H9 (cell line): Measurements from ENCODE around the gene PPP1R16B. TPM values are rescaled to one million over a fixed set of nuclear protein-coding genes. Genes with fewer than 3 reads are reported as not detected.

Source experiments
- DNase-seq: peaks from one replicate; pipeline ENCODE4 v3.0.0-alpha.2; 2017
- H2AFZ ChIP-seq: one replicate; pipeline ENCODE4 v1.6.1; 2013; ENCODE audit warnings: mild to moderate bottlenecking, low read length, control low read depth, moderate library complexity
- H2AK5ac ChIP-seq: 2 replicates; pipeline ENCODE4 v1.6.1; 2013; ENCODE audit warnings: low read length, control low read depth, mixed read lengths; ENCODE audit not compliant: insufficient read length
- H2BK120ac ChIP-seq: one replicate; pipeline ENCODE4 v1.6.1; 2013; ENCODE audit warnings: low read depth, mild to moderate bottlenecking, low read length, control low read depth, inconsistent platforms; ENCODE audit not compliant: poor library complexity, severe bottlenecking
- H2BK12ac ChIP-seq: 2 replicates; pipeline ENCODE4 v1.6.1; 2013; ENCODE audit warnings: low read length, control low read depth, mixed read lengths, low read depth; ENCODE audit not compliant: insufficient read length
- H2BK15ac ChIP-seq: 2 replicates; pipeline ENCODE4 v1.6.1; 2013; ENCODE audit warnings: low read depth, low read length, control low read depth
- H2BK20ac ChIP-seq: one replicate; pipeline ENCODE4 v1.6.1; 2013; ENCODE audit warnings: low read depth, mild to moderate bottlenecking, low read length, control low read depth, inconsistent platforms; ENCODE audit not compliant: poor library complexity, severe bottlenecking
- H2BK5ac ChIP-seq: 2 replicates; pipeline ENCODE4 v1.6.1; 2013; ENCODE audit warnings: low read length, control low read depth, mixed read lengths; ENCODE audit not compliant: insufficient read length
- H3K14ac ChIP-seq: 2 replicates; pipeline ENCODE4 v1.6.1; 2013; ENCODE audit warnings: low read length, control low read depth; ENCODE audit not compliant: insufficient read depth
- H3K18ac ChIP-seq: 2 replicates; pipeline ENCODE4 v1.6.1; 2013; ENCODE audit warnings: low read depth, mild to moderate bottlenecking, mixed read lengths, low read length, control low read depth; ENCODE audit not compliant: insufficient read length
- H3K23ac ChIP-seq: 2 replicates; pipeline ENCODE4 v1.6.1; 2013; ENCODE audit warnings: low read length, control low read depth, mixed read lengths, low read depth; ENCODE audit not compliant: insufficient read length
- H3K23me2 ChIP-seq: 2 replicates; pipeline ENCODE4 v1.6.1; 2013; ENCODE audit warnings: low read depth, mild to moderate bottlenecking, mixed read lengths, low read length, control low read depth; ENCODE audit not compliant: insufficient read length, poor library complexity, severe bottlenecking
- H3K27ac ChIP-seq: 2 replicates; pipeline ENCODE4 v1.5.1; 2013; ENCODE audit warnings: low read length, control low read depth, mixed read lengths, low read depth; ENCODE audit not compliant: insufficient read length
- H3K27me3 ChIP-seq: 2 replicates; pipeline ENCODE4 v1.6.1; 2013; ENCODE audit warnings: low read length, control low read depth, inconsistent platforms; ENCODE audit not compliant: insufficient read depth
- H3K4ac ChIP-seq: 2 replicates; pipeline ENCODE4 v1.6.1; 2013; ENCODE audit warnings: low read depth, mild to moderate bottlenecking, control low read depth, inconsistent platforms, low read length, moderate library complexity
- H3K4me1 ChIP-seq: 2 replicates; pipeline ENCODE4 v1.6.1; 2013; ENCODE audit warnings: low read length, control low read depth, inconsistent platforms; ENCODE audit not compliant: insufficient read depth
- H3K4me2 ChIP-seq: 2 replicates; pipeline ENCODE4 v1.6.1; 2013; ENCODE audit warnings: low read length, control low read depth, mixed read lengths; ENCODE audit not compliant: insufficient read length, insufficient read depth
- H3K56ac ChIP-seq: 2 replicates; pipeline ENCODE4 v1.6.1; 2013; ENCODE audit warnings: low read depth, mild to moderate bottlenecking, mixed read lengths, low read length, control low read depth; ENCODE audit not compliant: insufficient read length
- H3K79me1 ChIP-seq: 2 replicates; pipeline ENCODE4 v1.6.1; 2013; ENCODE audit warnings: low read depth, mild to moderate bottlenecking, moderate library complexity, low read length, control low read depth, inconsistent platforms; ENCODE audit not compliant: insufficient read depth, poor library complexity, severe bottlenecking
- H3K79me2 ChIP-seq: 2 replicates; pipeline ENCODE4 v1.6.1; 2013; ENCODE audit warnings: low read length, control low read depth, inconsistent platforms; ENCODE audit not compliant: insufficient read depth
- H3K9ac ChIP-seq: 2 replicates; pipeline ENCODE4 v1.6.1; 2013; ENCODE audit warnings: low read length, control low read depth, mixed read lengths; ENCODE audit not compliant: insufficient read length; ENCODE audit errors: extremely low read depth
- H3K9me3 ChIP-seq: one replicate; pipeline ENCODE4 v1.6.1; 2013; ENCODE audit warnings: low read depth, low read length, inconsistent platforms; ENCODE audit not compliant: control insufficient read depth
- H3T11ph ChIP-seq: one replicate; pipeline ENCODE4 v1.6.1; 2013; ENCODE audit warnings: mild to moderate bottlenecking, low read length, control low read depth, inconsistent platforms
- H4K20me1 ChIP-seq: one replicate; pipeline ENCODE4 v1.6.1; 2013; ENCODE audit not compliant: control insufficient read depth, insufficient read length, insufficient read depth
- H4K5ac ChIP-seq: 2 replicates; pipeline ENCODE4 v1.6.1; 2013; ENCODE audit warnings: low read depth, mild to moderate bottlenecking, mixed read lengths, low read length, control low read depth; ENCODE audit not compliant: insufficient read length
- H4K8ac ChIP-seq: replicated peaks from 2 replicates; pipeline ENCODE4 v1.6.1; 2013; ENCODE audit warnings: low read length, control low read depth, mixed read lengths, low read depth; ENCODE audit not compliant: insufficient read length
- H4K91ac ChIP-seq: 2 replicates; pipeline ENCODE4 v1.6.1; 2013; ENCODE audit warnings: low read depth, mild to moderate bottlenecking, moderate library complexity, mixed read lengths, low read length, control low read depth; ENCODE audit not compliant: insufficient read length
- H3K27ac Mint-ChIP-seq, 3 experiments: 2 replicates in 2 of 3; 3 replicates in 1 of 3; pipeline ENCODE4 v1.8.0; 2020 to 2021; ENCODE audit warnings: mixed read lengths in 3 of 3, mild to moderate bottlenecking in 1 of 3, moderate library complexity in 1 of 3
- H3K27me3 Mint-ChIP-seq: 2 replicates; pipeline ENCODE4 v1.8.0; 2021; ENCODE audit warnings: low read depth, mild to moderate bottlenecking, moderate library complexity, mixed read lengths
- H3K36me3 Mint-ChIP-seq, 3 experiments: 2 replicates in 2 of 3; 3 replicates in 1 of 3; pipeline ENCODE4 v1.8.0; 2020 to 2021; ENCODE audit warnings: low read depth in 3 of 3, mixed read lengths in 3 of 3; ENCODE audit not compliant: insufficient read depth in 1 of 3
- H3K4me1 Mint-ChIP-seq, 2 experiments: 2 replicates each; pipeline ENCODE4 v1.8.0; 2020; ENCODE audit warnings: mixed read lengths in 2 of 2
- H3K4me3 Mint-ChIP-seq, 2 experiments: 2 replicates in 1 of 2; 3 replicates in 1 of 2; pipeline ENCODE4 v1.8.0; 2020 to 2021; ENCODE audit warnings: mild to moderate bottlenecking in 2 of 2, mixed read lengths in 2 of 2, moderate library complexity in 1 of 2
- H3K9me3 Mint-ChIP-seq, 2 experiments: 2 replicates in 1 of 2; 3 replicates in 1 of 2; pipeline ENCODE4 v1.8.0; 2020; ENCODE audit warnings: mild to moderate bottlenecking in 2 of 2, mixed read lengths in 2 of 2, moderate library complexity in 1 of 2
- WGBS: extraction: QIAGEN DNeasy Blood & Tissue Kit; methylation state at CpG from one replicate; pipeline ENCODE4 v1.1.7; 2013; ENCODE audit warnings: missing lambda C conversion rate, low lambda C conversion rate, mixed read lengths; ENCODE audit not compliant: insufficient read length; ENCODE audit errors: extremely low coverage; 5-methylcytosine and 5-hydroxymethylcytosine counted together
- total RNA-seq: library from RNA; stranded (reverse); gene quantifications from 2 replicates; pipeline ENCODE4 v1.2.1, GENCODE V29; 2021
- TF ChIP-seq, protein P1 (sequence below): fragments of 200-600 bp; sonication (generic); conservative IDR thresholded peaks from 3 replicates; pipeline ENCODE4 v1.8.0; 2021; ENCODE audit warnings: antibody characterized with exemption, mild to moderate bottlenecking

PPP1R16B gene
- total RNA-seq, 1 experiment from 2014 or later, result 8.2 TPM

DNA sequence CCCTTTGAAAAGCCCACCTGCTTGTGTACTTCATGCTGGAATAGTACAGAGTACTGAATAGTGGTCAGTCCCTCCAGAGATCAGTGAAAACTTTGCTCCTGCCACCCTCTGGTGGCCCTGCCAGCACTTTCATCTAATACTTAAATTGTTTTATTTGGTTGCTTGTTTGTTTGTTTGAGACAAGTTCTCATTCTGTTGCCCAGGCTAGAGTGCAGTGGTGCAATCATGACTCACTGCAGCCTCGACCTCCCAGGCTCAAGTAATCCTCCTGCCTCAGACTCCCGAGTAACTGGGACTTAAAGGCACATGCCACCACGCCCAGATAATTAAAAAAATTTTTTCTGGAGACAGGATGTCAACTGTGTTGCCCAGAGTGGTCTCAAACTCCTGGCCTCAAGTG, 129.8 kb downstream of the PPP1R16B start:
- no peak for DNase-seq
- Histone ChIP-seq H3K79me2 (peaks cover 54% of the 10 kb centered on the region; the same call in 1 of the 2 replicates), H4K8ac (no peak overlapping the region), H3K9me3 (no peaks in the 10 kb centered on the region), H3K27ac (no peak overlapping the region), H4K20me1 (no peaks in the 10 kb centered on the region), H3K4me1 (peaks cover 3% of the 10 kb centered on the region; the same call in 1 of the 2 replicates), H2BK20ac (no peak overlapping the region), H2BK5ac (no peak overlapping the region), H2AFZ (no peak overlapping the region), H2BK12ac (no peak overlapping the region), H2BK15ac (no peak overlapping the region), H4K5ac (no peak overlapping the region), H3K4ac (no peak overlapping the region), H2AK5ac (no peak overlapping the region), H3K18ac (no peak overlapping the region), H3K56ac (no peak overlapping the region), H3K9ac (no peak overlapping the region), H3K23ac (no peak overlapping the region), H3K23me2 (no peaks in the 10 kb centered on the region), H3T11ph (no peak overlapping the region), H3K79me1 (peaks cover 10% of the 10 kb centered on the region), H3K14ac (no peak overlapping the region), H3K27me3 (no peaks in the 10 kb centered on the region), H3K4me2 (no peak overlapping the region), H2BK120ac (no peak overlapping the region), H4K91ac (no peak overlapping the region)
- Mint-ChIP-seq H3K4me1 (peaks cover 35 to 36% of the 10 kb centered on the region in 2 experiments), H3K36me3 (peaks cover 16 to 42% (median 36%) of the 10 kb centered on the region in 3 experiments; a peak in 6 of 7 replicates), H3K27ac (no peak overlapping the region), H3K4me3 (no peak overlapping the region), H3K27me3 (no peaks in the 10 kb centered on the region), H3K9me3 (no peaks in the 10 kb centered on the region)
- TF ChIP-seq, protein P1, sequence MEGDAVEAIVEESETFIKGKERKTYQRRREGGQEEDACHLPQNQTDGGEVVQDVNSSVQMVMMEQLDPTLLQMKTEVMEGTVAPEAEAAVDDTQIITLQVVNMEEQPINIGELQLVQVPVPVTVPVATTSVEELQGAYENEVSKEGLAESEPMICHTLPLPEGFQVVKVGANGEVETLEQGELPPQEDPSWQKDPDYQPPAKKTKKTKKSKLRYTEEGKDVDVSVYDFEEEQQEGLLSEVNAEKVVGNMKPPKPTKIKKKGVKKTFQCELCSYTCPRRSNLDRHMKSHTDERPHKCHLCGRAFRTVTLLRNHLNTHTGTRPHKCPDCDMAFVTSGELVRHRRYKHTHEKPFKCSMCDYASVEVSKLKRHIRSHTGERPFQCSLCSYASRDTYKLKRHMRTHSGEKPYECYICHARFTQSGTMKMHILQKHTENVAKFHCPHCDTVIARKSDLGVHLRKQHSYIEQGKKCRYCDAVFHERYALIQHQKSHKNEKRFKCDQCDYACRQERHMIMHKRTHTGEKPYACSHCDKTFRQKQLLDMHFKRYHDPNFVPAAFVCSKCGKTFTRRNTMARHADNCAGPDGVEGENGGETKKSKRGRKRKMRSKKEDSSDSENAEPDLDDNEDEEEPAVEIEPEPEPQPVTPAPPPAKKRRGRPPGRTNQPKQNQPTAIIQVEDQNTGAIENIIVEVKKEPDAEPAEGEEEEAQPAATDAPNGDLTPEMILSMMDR, result peak; percentile 44; the same call in 2 of the 3 replicates
- no CpG with 5 or more reads among the region's 3 CpGs for WGBS
